HepG2 (cell line): ENCODE measurements around the gene KIAA0232. TPM values are rescaled to one million over a fixed set of nuclear protein-coding genes. Genes with fewer than 3 reads are reported as not detected.

Experiments used
- EZH2 ChIP-seq: conservative IDR thresholded peaks from 2 replicates; pipeline ENCODE4 v1.6.1; 2012; ENCODE audit warnings: mild to moderate bottlenecking, low read depth, low read length, moderate library complexity
- FOXP1 ChIP-seq, 2 experiments: fragments of 450-650 bp in 1 of 2; IDR thresholded peaks; 2 replicates each; pipeline ENCODE4 v1.6.1; 2017 to 2018; ENCODE audit warnings: antibody characterized with exemption in 1 of 2
- HMG20A ChIP-seq: IDR thresholded peaks from 2 replicates; pipeline ENCODE4 v1.6.1; 2016; ENCODE audit warnings: borderline replicate concordance
- IRF2 ChIP-seq: IDR thresholded peaks from 2 replicates; pipeline ENCODE4 v1.6.1; 2018; ENCODE audit warnings: missing genetic modification reagents, missing compliant biosample characterization
- NFATC3 ChIP-seq: sonication (generic); formaldehyde crosslinking; IDR thresholded peaks from 2 replicates; pipeline ENCODE4 v1.5.1; 2020; ENCODE audit warnings: mild to moderate bottlenecking, missing genetic modification reagents
- RELA ChIP-seq: sonication (generic); formaldehyde crosslinking; IDR thresholded peaks from 2 replicates; pipeline ENCODE4 v1.4.0; 2020; ENCODE audit warnings: missing genetic modification reagents
- REPIN1 ChIP-seq: sonication (generic); formaldehyde crosslinking; IDR thresholded peaks from 2 replicates; pipeline ENCODE4 v1.8.0; 2022; ENCODE audit warnings: missing genetic modification reagents, low read depth, mild to moderate bottlenecking, borderline replicate concordance
- SAP130 ChIP-seq: IDR thresholded peaks from 2 replicates; pipeline ENCODE4 v1.6.1; 2016; ENCODE audit warnings: low read depth
- SPEN ChIP-seq: sonication (generic); formaldehyde crosslinking; IDR thresholded peaks from 2 replicates; pipeline ENCODE4 v1.5.1; 2020; ENCODE audit warnings: low read depth, mild to moderate bottlenecking, missing genetic modification reagents
- ZNF121 ChIP-seq: sonication (generic); formaldehyde crosslinking; IDR thresholded peaks from 2 replicates; pipeline ENCODE4 v1.5.0; 2020; ENCODE audit warnings: mild to moderate bottlenecking, missing genetic modification reagents
- ZNF124 ChIP-seq: sonication (generic); formaldehyde crosslinking; IDR thresholded peaks from 2 replicates; pipeline ENCODE4 v1.4.0; 2020; ENCODE audit warnings: missing genetic modification reagents
- ZNF205 ChIP-seq: IDR thresholded peaks from 2 replicates; pipeline ENCODE4 v1.6.1; 2018; ENCODE audit warnings: missing biosample characterization, missing genetic modification reagents
- ZNF44 ChIP-seq: sonication (generic); formaldehyde crosslinking; IDR thresholded peaks from 2 replicates; pipeline ENCODE4 v1.5.1; 2020; ENCODE audit warnings: mild to moderate bottlenecking, missing genetic modification reagents
- ZNF468 ChIP-seq: sonication (generic); formaldehyde crosslinking; IDR thresholded peaks from 2 replicates; pipeline ENCODE4 v1.8.0; 2022; ENCODE audit warnings: mild to moderate bottlenecking, moderate library complexity, missing genetic modification reagents
- ZNF552 ChIP-seq: sonication (generic); formaldehyde crosslinking; IDR thresholded peaks from 2 replicates; pipeline ENCODE4 v1.9.0; 2022; ENCODE audit warnings: missing genetic modification reagents, mild to moderate bottlenecking, borderline replicate concordance
- ZNF615 ChIP-seq: sonication (generic); formaldehyde crosslinking; IDR thresholded peaks from 2 replicates; pipeline ENCODE4 v1.5.0; 2020; ENCODE audit warnings: mild to moderate bottlenecking, missing genetic modification reagents, borderline replicate concordance
- polyA plus RNA-seq, 8 experiments: library from polyadenylated mRNA; depleted of rRNA in 3 of 8; stranded (reverse) in 7 of 8; unstranded in 1 of 8; fragments of >200 nt; fragmentation: Illumina TruSeq in 4 of 8; extraction: Trizol in 4 of 8; gene quantifications; 2 replicates each; pipeline versions ENCODE4 v1.2.1 to v1.2.3, GENCODE V29; 2011 to 2016; ENCODE audit warnings: low read depth in 4 of 8, missing spikeins in 1 of 8, mixed read lengths in 1 of 8; ENCODE audit not compliant: insufficient read depth in 1 of 8
- total RNA-seq, 5 experiments: library from RNA; depleted of rRNA; stranded (reverse); fragments of >200 nt; fragmentation: Illumina TruSeq; extraction: Trizol; gene quantifications; 2 replicates each; pipeline ENCODE4 v1.2.3, GENCODE V29; 2016; ENCODE audit warnings: low read depth in 1 of 5
- TF ChIP-seq, protein P1 (sequence below): sonication (generic); formaldehyde crosslinking; IDR thresholded peaks from 2 replicates; pipeline ENCODE4 v1.5.0; 2020; ENCODE audit warnings: mild to moderate bottlenecking, missing genetic modification reagents, moderate library complexity
- TF ChIP-seq, protein P2 (sequence below): sonication (generic); formaldehyde crosslinking; IDR thresholded peaks from 2 replicates; pipeline ENCODE4 v1.9.0; 2021; ENCODE audit warnings: missing genetic modification reagents, borderline replicate concordance
- TF ChIP-seq, protein P3 (sequence below): sonication (generic); formaldehyde crosslinking; IDR thresholded peaks from 2 replicates; pipeline ENCODE4 v1.5.0; 2020; ENCODE audit warnings: mild to moderate bottlenecking, missing genetic modification reagents
- TF ChIP-seq, protein P4 (sequence below): sonication (generic); formaldehyde crosslinking; IDR thresholded peaks from 2 replicates; pipeline ENCODE4 v1.4.0; 2020; ENCODE audit warnings: missing genetic modification reagents

KIAA0232 gene
- total and polyA plus RNA-seq, 2 of the 13 experiments (the other 11 are each of a cell fraction or from before 2014, with no cell fraction given): 7.8 to 17.1 TPM

DNA sequence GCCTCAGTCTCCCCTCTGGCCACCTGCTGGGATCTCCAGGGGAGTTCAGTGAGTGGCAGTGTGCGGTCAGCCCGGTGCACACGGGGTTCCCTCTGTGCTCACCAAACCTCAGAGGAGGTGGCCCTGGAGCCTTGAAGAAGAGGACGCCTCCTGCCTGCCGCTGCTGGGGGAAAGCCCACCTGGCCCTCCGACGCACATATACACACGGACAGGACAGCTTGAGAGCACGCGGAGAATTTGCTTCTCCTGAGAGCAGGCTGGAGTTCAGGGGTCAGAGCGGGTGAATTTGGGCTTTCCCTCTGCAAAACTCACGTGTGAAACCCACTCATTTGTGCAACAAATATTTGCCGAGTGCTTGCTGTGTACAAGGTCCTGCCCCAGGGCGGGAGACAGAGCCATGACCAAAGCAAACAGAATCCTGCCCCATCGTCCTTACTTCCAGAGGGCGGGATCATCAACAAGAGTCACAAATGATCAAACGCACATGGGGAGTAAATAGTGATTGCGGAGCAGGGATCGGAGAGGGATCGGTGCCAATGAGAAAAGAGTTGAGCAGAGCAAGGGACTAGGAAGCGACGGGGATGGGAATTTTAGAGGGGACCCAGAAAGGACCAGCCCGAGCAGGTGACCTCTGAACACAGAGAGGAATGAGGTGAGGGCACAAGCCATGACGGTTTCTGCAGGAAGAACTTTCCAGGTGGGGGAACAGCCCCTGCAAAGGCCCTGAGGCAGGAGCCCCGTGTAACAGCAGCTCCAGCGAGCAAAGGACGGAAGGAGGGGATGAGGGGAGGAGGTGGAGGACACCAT, 49.0 kb upstream of the KIAA0232 start (continued):
- peak; percentile 87 for TF ChIP-seq REPIN1
- TF ChIP-seq ZNF124 (CRISPR knock-in tag): peak; percentile 69; the same call in 1 of the 2 replicates
- peak; percentile 17; the same call in 1 of the 2 replicates for TF ChIP-seq ZNF121 (CRISPR knock-in tag)
- peak; percentile 65; the same call in 1 of the 2 replicates for TF ChIP-seq ZNF552
- TF ChIP-seq ZNF468 (CRISPR knock-in tag): no peak
- TF ChIP-seq, protein P1, sequence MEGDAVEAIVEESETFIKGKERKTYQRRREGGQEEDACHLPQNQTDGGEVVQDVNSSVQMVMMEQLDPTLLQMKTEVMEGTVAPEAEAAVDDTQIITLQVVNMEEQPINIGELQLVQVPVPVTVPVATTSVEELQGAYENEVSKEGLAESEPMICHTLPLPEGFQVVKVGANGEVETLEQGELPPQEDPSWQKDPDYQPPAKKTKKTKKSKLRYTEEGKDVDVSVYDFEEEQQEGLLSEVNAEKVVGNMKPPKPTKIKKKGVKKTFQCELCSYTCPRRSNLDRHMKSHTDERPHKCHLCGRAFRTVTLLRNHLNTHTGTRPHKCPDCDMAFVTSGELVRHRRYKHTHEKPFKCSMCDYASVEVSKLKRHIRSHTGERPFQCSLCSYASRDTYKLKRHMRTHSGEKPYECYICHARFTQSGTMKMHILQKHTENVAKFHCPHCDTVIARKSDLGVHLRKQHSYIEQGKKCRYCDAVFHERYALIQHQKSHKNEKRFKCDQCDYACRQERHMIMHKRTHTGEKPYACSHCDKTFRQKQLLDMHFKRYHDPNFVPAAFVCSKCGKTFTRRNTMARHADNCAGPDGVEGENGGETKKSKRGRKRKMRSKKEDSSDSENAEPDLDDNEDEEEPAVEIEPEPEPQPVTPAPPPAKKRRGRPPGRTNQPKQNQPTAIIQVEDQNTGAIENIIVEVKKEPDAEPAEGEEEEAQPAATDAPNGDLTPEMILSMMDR (CRISPR knock-in tag): peak; percentile 19; the same call in 1 of the 2 replicates
- peak; percentile 90; the same call in 1 of the 2 replicates for TF ChIP-seq NFATC3 (CRISPR knock-in tag)
- TF ChIP-seq FOXP1 (IDR thresholded peaks at IDR 0.05): peak; percentile 72; the same call in 1 of the 2 replicates
- peak; percentile 93 for TF ChIP-seq FOXP1 (CRISPR knock-in tag; IDR thresholded peaks at IDR 0.05)
- TF ChIP-seq SPEN (CRISPR knock-in tag): peak; percentile 78
- TF ChIP-seq, protein P2, sequence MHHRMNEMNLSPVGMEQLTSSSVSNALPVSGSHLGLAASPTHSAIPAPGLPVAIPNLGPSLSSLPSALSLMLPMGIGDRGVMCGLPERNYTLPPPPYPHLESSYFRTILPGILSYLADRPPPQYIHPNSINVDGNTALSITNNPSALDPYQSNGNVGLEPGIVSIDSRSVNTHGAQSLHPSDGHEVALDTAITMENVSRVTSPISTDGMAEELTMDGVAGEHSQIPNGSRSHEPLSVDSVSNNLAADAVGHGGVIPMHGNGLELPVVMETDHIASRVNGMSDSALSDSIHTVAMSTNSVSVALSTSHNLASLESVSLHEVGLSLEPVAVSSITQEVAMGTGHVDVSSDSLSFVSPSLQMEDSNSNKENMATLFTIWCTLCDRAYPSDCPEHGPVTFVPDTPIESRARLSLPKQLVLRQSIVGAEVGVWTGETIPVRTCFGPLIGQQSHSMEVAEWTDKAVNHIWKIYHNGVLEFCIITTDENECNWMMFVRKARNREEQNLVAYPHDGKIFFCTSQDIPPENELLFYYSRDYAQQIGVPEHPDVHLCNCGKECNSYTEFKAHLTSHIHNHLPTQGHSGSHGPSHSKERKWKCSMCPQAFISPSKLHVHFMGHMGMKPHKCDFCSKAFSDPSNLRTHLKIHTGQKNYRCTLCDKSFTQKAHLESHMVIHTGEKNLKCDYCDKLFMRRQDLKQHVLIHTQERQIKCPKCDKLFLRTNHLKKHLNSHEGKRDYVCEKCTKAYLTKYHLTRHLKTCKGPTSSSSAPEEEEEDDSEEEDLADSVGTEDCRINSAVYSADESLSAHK (CRISPR knock-in tag): no peak
- TF ChIP-seq IRF2 (CRISPR knock-in tag): peak; percentile 31; the same call in 1 of the 2 replicates
- TF ChIP-seq ZNF615 (CRISPR knock-in tag): no peak
- TF ChIP-seq ZNF205 (CRISPR knock-in tag): peak; percentile 92
- TF ChIP-seq RELA: 0 out of 2 replicates have a peak, but pooled peaks have one; percentile 18
- TF ChIP-seq SAP130 (CRISPR knock-in tag): peak; percentile 83
- TF ChIP-seq, protein P3, sequence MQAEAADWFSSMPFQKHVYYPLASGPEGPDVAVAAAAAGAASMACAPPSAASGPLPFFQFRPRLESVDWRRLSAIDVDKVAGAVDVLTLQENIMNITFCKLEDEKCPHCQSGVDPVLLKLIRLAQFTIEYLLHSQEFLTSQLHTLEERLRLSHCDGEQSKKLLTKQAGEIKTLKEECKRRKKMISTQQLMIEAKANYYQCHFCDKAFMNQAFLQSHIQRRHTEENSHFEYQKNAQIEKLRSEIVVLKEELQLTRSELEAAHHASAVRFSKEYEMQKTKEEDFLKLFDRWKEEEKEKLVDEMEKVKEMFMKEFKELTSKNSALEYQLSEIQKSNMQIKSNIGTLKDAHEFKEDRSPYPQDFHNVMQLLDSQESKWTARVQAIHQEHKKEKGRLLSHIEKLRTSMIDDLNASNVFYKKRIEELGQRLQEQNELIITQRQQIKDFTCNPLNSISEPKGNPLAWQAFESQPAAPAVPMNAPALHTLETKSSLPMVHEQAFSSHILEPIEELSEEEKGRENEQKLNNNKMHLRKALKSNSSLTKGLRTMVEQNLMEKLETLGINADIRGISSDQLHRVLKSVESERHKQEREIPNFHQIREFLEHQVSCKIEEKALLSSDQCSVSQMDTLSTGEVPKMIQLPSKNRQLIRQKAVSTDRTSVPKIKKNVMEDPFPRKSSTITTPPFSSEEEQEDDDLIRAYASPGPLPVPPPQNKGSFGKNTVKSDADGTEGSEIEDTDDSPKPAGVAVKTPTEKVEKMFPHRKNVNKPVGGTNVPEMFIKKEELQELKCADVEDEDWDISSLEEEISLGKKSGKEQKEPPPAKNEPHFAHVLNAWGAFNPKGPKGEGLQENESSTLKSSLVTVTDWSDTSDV (CRISPR knock-in tag): peak; percentile 92
- TF ChIP-seq HMG20A (CRISPR knock-in tag): peak; percentile 77; the same call in 1 of the 2 replicates
- TF ChIP-seq EZH2: no peak
- peak; percentile 56; the same call in 1 of the 2 replicates for TF ChIP-seq ZNF44
- TF ChIP-seq, protein P4, sequence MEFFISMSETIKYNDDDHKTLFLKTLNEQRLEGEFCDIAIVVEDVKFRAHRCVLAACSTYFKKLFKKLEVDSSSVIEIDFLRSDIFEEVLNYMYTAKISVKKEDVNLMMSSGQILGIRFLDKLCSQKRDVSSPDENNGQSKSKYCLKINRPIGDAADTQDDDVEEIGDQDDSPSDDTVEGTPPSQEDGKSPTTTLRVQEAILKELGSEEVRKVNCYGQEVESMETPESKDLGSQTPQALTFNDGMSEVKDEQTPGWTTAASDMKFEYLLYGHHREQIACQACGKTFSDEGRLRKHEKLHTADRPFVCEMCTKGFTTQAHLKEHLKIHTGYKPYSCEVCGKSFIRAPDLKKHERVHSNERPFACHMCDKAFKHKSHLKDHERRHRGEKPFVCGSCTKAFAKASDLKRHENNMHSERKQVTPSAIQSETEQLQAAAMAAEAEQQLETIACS (CRISPR knock-in tag): no peak
